NCI-H524 (cell line): ENCODE measurements around the gene SUGT1.
"Not testable (repeated sequence)": the region's sequence is repeated elsewhere in the genome, so short reads cannot be mapped to it uniquely, and the experiment has no call there.

ENCODE experiments used
- DNase-seq, 2 experiments: peaks; one replicate each; lab custom pipeline; 2025; lab: John Stamatoyannopoulos, UW

The SUGT1 gene

DNA sequence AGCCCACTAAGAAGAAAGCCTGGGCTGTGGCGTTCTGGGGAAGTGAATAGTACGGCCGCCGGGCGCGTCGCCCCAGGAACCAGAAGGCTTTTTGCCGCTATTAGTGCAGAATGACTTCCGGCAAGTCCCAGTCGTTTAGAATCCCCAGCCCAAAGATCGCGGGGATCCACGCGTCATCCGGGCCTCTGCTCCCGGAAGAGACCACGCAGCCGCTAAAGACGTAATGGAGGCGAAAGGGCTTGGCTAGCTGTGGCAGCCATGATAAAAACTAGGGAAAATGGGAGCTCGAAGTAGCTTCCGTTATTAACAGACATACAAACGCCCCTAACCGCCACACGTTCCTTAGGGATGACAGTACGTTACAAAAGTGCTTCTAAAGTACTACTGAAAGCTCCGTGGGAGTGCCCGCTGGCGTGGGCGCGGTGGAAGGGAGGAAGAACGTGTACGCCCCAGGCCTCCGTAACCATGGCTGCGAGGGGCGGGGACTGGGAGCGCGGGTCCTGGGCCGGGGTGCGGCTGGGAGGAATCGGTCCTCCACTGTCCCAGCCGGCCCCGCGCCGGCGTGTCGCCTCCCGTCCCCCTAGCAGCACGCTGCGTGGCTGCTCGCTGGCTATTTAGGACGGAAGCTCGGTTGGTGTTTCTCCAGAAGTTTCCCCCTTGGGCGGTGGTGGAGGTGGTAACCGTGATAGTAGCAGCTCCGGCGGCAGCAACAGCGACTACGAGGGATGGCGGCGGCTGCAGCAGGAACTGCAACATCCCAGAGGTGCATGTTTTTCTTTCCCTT is at the start of gene SUGT1:
Gene SUGT1, plus strand, starts transcription at position 641 of the 784 bp plus-strand sequence. Its CDS starts 85 bp downstream, at position 726.
- peak; percentile 92 to 97 for DNase-seq

DNA sequence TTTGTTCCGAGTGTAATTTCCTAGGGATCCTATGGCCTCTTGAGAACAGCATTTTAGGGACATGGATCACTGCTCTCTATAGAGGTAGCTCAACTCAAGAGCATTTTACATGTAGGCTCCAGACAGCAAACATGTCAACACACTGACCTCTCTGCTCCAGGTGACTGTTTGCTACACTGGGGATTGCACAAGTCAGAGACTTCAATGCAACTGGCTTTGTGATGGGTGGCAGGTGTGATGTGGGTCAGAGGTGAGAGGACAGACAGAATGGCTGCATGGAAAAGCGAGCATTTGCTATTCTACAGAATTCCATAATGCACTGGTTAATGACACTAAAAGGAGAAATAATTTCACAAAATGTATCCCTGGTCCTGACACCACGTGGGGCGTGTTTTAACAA is 49.3 kb upstream of the SUGT1 start:
- not testable (repeated sequence) for DNase-seq

DNA sequence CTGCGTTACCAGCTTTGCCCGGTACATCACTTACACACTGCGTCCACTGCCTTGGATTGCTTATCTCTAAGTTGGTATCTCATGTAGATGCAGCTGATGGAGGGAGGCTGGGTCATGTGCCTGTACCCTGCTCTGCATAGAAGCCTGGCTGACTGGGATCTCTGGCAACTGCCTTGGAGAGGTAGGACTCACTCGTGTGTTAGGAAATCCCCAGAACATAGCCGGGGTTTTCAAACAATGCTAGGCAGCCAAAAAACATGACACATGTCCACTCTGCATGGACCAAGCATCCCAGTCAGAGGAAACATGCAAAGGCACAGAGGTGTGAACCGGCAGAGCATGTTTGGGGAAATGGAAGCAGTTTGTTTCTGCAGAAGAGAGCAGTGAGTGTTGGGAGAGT is 46.5 kb upstream of the SUGT1 start:
- not testable (repeated sequence) for DNase-seq

DNA sequence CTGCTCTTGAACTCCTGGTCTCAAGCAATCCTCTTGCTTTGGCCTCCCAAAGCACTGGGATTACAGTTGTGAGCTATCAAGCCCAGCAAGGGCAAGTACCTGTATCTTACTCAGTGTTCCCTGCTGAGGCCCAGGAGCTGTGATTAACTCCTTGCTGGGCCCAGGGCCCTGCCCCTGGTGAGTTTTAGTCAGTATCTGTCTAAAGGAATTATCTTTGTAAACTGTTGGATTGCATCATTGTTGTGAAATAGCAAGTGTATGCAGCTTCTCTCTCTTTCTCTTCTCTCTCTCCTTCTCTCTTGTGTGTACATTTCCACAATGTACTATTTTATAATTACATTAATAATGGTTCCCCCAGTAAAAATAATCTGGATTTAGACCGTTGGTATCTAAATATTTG is 45.8 kb upstream of the SUGT1 start:
- DNase-seq: not testable (repeated sequence)

DNA sequence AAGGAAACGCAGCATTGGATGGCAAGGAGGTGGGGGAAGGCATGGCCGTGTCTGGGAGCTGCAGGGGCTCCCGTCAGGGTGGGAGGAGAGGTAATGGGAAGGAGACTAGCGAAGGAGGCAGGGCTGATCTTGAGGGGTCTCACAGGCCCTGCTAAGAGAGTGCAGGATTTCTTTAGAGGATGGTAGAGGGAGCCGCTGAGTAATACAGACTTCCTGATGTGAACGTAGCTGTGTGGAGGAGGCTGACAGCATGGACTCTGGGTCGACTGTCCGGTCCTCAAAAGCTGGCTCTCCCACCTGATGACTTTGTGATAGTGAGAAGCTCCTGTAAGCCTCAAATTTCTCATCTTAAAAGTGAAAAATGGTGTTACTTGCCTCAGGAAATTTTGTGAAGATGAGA is 44.5 kb upstream of the SUGT1 start:
- DNase-seq: not testable (repeated sequence)

DNA sequence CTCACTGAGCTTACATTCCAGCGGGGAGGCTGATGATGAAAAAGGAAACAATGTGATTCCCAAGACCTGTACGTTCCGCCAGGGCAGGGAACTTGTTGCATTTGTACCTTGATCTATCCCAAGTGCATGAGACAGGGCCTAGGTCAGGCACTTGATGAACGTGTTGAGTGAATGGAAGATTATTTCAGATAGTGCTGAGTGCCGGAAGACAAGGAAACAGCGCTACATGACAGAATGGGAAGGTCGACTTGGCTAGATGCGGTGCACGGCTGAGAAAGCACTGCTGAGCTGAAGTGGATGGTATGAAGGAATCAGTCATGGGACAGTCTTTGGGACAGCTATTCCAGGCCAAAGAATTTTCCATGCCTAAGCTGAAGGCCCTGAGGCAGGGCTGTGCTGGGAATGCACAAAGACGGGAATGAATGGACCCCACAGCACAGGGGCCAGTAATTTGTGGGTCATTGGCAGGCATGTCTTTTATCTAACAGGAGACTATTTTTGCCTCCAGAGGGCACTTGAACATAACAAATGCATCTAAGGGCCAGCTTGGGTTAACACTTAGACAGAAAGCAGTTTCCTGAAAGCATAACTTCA is 43.5 kb upstream of the SUGT1 start:
- peak in 1 of 2 experiments; percentile 59 for DNase-seq

DNA sequence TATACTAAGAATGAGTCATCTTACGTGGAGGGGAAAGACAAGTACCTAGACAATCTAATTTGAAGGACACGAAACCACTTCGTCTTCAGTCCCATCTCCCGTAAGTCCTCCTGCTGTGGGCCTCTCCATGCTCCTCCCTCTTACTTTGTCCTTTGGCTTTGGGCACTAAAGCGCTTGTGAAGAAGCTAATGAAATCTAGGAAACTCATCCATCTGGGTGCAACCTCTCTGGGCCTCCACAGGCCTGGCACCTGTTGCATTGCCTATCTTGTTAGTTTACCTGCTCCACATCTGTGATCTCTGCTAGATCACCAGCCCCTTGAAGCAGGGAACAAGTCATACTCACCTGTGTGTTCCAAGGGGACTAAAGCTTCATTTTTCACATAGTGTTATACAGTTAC is 42.5 kb upstream of the SUGT1 start:
- not testable (repeated sequence) for DNase-seq

DNA sequence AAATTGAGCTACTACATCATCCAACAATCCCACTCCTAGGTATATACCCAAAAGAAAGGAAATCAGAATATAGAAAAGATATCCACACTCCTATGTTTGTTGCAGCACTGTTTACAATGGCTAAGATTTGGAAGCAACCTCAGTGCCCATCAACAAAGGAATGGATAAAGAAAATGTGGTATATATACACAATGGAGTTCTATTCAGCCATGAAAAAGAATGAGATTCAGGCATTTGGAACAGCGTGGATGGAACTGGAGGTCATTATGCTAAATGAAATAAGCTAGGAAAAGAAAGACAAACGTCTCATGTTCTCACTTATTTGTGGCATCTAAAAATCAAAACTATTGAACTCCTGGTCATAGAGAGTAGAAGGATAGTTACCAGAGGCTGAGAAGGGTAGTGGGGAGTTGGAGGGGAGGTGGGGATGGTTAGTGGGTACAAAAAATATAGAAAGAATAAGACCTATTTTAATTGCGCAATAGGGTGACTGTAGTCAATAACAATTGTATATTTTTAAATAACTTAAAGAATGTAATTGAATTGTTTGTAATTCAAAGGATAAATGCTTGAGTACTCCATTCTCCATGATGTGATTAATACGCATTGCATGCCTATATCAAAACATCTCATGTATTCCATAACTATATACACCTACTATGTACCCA is 37.4 kb upstream of the SUGT1 start:
- no peak for DNase-seq

DNA sequence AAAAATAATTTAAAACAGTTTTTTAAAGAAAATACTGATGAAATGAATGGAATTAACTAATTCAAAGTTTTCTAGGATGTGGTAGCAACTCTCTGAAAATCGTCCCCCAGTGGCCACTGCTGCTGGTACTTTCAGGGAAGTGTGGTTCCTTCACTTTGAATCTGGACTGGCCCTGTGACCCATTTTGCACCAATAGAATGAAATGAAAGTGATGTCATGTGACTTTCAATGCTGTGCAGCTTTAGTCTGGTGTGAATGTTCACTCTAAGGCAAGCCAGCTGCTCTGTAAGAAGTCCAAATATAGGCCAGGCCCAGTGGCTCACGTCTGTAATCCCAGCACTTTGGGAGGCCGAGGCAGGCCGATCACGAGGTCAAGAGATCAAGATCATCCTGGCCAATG is 36.8 kb upstream of the SUGT1 start:
- peak in 1 of 2 experiments; percentile 15 for DNase-seq

DNA sequence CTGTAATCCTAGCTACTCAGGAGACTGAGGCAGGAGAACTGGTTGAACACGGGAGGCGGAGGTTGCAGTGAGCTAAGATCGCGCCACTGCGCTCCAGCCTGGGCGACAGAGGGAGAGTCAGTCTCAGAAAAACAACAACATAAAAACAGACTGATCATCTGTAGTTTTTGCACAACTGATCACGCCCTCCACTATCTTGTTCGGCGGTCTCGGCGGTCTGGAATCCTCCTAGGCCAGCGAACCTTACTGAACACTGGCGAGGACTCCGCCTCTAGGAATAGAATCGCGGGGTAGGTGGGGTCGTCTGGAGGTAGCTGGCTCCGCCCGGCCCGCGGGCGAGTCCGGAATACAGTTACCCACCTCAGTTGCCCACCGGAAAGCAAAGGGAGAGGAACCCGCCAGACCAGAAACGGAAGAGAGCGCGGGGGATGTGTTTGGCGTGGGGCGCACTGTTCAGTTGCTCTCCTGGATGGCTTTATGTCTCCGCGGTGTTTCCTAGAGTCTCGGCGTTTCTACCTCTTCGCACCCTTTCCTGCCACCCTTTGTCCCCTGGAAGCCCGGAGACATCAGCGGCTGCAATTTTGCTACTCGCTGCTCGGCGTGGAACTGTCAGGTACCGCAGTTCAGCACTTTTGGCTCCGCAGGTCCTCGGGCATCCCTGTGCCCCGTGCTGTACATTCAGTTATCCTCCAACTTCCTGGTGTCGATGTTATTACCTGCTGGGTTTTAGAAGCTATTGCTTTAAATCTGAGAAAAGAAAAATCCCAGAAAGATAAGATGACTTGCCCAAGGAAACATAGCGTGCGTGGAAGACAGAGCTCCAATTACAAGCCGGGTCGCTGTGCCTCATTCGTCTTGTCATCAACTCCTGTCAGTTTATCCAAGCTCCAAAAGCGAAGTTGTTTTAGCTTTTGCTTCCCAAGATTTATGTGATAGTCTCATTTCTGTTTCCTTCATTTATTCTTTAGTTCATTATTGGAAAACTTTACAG is 35.3 kb upstream of the SUGT1 start:
- peak; percentile 50 to 86 for DNase-seq

DNA sequence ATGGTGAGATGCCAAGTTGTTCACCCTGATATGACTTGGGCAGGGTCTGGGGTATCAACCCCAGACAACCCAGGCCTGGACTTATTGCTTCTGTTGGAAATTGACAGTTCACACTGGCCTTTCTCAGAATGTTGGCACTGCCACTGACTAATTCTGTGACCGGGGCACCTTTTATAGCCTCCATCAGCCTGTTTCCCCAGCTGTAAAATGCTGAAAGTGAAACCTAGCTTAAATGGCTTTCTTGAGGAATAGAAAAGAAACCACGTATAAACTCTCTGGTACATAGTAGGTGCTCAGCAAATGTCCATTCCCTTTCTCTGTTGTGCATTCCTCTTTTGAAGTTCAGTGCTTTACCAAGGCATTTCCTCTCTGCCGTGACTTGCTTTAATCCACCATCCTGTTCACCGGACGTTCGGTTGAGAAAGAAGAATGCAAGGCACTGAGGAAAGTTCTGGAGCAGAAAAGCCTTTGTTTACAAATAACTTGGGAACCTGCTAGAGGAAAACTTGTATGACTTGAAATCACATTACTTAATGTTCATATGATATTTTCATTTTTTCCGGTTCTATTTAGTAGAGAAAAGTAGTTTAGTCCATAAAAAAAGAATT is 21.4 kb upstream of the SUGT1 start:
- not testable (repeated sequence) for DNase-seq

DNA sequence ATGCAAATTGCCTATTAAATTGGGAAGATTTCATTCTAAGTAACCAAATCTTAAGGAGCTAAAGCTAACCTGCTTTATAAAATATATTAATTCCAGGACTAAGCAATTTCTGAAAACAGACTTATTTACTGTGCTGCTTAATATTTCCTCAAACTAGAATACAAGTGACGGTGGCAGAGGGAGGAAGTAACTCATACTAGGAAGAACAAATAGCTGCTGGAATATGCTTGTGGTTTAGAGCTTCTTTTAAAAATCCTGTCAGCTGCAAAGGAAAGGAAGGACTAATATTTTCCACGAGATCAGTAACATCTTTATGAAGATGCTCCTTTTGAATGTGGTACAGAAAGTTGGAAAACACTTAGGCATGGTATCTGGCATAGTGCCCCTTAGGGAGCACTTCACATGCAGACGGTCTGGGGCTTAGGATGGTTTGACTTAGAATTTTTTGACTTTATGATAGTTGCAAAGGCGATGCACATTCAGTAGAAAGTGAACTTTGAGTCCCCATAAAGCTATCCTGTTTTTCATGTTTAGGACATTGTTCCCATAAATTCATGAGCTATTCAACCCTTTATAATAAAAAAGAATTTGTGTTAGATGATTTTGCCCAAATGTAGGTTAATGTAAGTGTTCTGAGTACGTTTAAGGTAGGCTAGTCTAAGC is 13.8 kb upstream of the SUGT1 start:
- DNase-seq: no peak

DNA sequence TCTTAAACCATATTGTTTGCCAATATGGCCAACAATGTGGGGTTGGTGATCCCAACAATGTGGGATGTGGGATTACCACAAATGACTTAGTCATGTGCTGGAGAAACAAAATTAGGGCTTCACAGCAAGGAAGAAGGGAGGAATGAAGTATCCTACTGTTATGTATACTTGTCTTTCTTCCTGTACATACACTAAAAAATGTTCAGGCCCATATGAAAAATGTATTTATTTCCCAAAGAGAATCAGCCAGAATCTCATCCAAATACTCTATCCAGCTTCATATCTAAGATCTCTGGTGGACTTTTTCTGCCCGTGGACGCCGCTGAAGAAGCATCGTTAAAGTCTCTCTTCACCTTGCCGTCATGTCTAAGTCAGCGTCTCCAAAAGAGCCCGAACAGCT is 10.5 kb upstream of the SUGT1 start, which contains the start of gene HNRNPA1L2:
Gene HNRNPA1L2, plus strand, starts transcription at position 301 of the 400 bp plus-strand sequence. Its CDS starts 62 bp downstream, at position 363.
- no peak for DNase-seq

DNA sequence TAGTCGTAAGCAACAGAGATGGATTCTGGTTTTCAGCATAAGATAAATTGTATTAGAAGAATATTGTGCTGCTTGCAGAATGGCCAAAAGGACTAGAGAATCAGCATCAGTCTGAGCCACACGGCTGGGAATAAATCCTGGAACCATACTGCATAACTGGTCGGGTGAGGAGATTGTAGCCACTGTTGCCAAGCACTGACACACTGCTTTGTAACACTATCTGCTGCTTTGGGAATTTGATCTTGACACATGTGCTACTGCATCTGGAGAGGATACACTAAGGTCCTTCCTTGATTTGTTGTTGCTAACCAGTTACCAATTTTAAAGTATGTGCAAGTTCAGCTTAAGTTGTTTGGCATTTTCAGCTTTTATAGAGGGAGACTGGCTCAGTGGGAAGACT is 8.5 kb upstream of the SUGT1 start:
- DNase-seq: peak in 1 of 2 experiments; percentile 31

DNA sequence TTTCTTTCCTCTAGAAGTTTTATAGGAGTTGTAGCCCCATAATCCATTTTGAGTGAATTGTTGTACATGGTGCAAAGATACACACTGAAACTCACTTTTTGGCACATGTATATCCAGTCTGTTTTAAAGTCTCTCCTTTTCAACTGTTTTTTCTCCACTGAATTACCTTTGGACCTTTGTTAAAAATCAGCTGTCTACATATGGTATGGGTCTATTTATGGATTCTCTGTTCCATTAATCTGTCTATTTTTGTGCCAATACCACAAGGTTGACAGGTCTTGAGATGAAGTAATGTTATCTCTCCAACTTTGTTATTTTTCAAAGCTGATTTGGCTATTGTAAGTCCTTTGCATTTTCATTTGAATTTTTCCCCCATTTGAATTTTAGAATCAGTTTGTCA is 5.7 kb upstream of the SUGT1 start:
- DNase-seq: no peak

DNA sequence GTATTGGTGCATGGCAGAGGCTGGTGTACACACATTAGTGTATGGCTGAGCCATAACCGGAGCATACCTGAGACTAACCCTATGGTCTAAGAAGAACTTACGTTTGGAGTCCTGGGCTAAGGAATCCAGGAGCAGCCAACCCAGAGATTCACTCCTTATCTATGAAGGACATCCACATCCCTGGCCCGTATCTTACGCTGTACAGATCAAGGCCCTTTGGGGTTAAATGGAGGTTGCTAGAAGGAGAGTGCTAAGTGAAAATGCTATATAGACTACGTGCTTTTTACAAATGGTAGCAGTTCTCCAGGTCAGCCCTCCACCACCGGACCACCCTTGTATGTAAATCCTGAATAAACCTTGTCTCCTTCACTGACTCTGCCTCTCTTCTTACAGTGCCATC is 1.9 kb upstream of the SUGT1 start:
- no peak for DNase-seq

DNA sequence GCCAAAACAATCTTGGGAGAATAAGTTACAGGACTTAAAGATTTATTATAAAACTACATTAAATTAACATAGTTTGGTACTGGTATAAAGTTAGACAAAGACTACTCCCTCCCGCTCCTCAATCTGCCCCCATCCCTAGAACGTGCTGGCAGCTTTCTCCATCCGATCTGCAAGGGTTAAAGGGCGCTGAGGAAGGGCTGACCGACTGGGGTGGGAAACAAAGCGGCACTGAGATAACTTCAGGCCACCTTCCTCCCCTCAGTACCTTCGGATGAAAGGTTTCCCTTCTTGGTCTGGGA is 790 bp upstream of the SUGT1 start:
- DNase-seq: peak in 1 of 2 experiments; percentile 72

DNA sequence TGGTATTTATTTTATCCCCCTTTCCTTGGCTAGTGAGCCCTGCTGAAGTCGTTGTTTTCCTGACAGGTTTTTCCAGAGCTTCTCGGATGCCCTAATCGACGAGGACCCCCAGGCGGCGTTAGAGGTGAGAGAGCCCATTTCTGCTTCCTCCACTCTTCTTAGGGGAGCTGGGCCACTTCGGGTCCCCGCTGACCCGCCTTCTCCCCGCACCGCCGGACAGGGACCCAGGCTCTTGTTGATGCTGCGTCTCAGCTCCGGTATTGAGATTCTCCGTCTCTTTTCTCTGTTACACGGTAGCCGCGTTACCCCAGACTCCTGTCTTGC is 306 bp downstream of the SUGT1 start:
- peak; percentile 39 to 61 for DNase-seq

DNA sequence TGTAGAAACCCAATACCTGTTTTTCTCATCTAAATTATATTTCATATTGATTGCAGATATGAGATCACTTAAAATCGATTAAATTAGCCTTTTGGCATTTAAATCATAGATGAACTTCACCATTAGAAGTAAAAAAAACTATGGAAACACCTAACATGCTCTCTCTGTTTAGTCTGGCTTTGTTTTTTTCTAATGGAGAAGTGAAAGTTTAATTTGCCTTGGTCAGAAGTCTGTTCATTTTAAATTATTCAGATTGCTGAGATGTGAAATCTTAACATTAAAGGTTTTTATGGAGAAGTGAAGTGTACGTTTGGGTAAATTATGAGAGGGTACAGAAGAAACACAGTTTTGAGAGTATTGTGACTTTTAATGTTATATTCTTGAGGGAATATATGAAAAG is 6.7 kb downstream of the SUGT1 start:
- no peak for DNase-seq

DNA sequence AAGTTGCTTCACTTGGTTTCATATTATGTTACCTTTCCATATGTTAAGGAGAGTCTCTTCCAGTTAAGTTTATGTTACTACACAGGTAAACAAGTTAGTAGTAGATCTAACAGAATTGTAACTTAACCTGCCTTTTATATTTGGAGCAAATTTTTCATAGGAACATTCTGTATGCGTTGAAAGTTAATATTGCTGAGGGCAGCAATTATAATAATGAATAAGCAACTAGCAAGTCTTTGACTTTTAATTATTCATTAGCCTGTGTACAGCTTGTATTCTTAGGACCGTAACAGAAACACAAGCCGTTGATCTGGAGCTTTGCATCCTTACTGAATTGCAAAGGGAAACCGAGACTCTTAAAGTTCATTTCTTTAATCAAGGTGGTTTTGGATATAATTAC is 11.6 kb downstream of the SUGT1 start:
- no peak for DNase-seq

DNA sequence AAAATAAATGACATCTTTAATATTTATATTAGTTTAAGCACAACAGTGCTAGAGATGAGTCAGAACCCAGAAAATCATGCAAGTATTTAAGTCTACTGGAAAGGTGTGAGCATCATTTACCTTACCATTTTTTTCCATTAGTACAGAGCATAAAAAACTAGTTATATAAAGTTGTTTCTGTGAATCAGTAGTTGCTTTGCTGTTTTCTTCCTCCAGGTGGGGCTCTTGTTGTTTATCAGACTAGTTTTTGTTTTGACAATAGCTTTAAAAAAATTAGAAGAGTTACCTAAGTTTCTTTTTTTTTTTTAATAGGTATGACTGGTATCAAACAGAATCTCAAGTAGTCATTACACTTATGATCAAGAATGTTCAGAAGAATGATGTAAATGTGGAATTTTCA is 12.7 kb downstream of the SUGT1 start:
- DNase-seq: peak in 1 of 2 experiments; percentile 16
